HEK293 (cell line): ENCODE results near the gene TTBK1.

Source experiments
- CTCF ChIP-seq: fragments of 450-650 bp; formaldehyde crosslinking; IDR thresholded peaks from 2 replicates; pipeline ENCODE4 v1.5.1; 2016; ENCODE audit warnings: missing biosample characterization, missing genetic modification characterization
- HOXA7 ChIP-seq: sonication (generic); formaldehyde crosslinking; IDR thresholded peaks from 2 replicates; pipeline ENCODE4 v1.8.1; 2022; ENCODE audit warnings: missing genetic modification reagents, borderline replicate concordance
- YY1 ChIP-seq: fragments of 450-650 bp; formaldehyde crosslinking; IDR thresholded peaks from 2 replicates; pipeline ENCODE4 v1.5.1; 2018; ENCODE audit warnings: missing biosample characterization, missing genetic modification characterization
- ZNF274 ChIP-seq, 2 experiments: fragments of 200-500 bp in 1 of 2; fragments of 450-650 bp in 1 of 2; sonication (Bioruptor generic) in 1 of 2; formaldehyde crosslinking in 1 of 2; IDR thresholded peaks; 2 replicates each; pipeline versions ENCODE4 v1.5.1 to v1.6.1; 2014 to 2016; ENCODE audit warnings: borderline replicate concordance in 1 of 2, inconsistent platforms in 1 of 2, low read length in 1 of 2, missing biosample characterization in 1 of 2, missing genetic modification characterization in 1 of 2
- ZNF433 ChIP-seq: fragments of 450-650 bp; formaldehyde crosslinking; IDR thresholded peaks from 2 replicates; pipeline ENCODE4 v1.5.1; 2016; ENCODE audit warnings: missing biosample characterization, missing genetic modification characterization, low read depth
- ZNF677 ChIP-seq: fragments of 450-650 bp; IDR thresholded peaks from 2 replicates; pipeline ENCODE4 v1.5.0; 2018; ENCODE audit warnings: missing biosample characterization, mild to moderate bottlenecking, missing genetic modification characterization, moderate library complexity

GRCh38 chr6:43271944-43272343, 28.7 kb downstream of the TTBK1 start:
- TF ChIP-seq ZNF677 (tag by site-specific recombination): no peak
- TF ChIP-seq CTCF (tag by site-specific recombination): no peak
- no peak for TF ChIP-seq YY1 (tag by site-specific recombination)
- no peak for TF ChIP-seq HOXA7 (CRISPR knock-in tag)
- TF ChIP-seq ZNF274 (IDR thresholded peaks at IDR 0.05; ENCODE audit: low read length): no peak
- TF ChIP-seq ZNF274 (tag by site-specific recombination; IDR thresholded peaks at IDR 0.05; ENCODE audit: borderline replicate concordance): no peak
- no peak for TF ChIP-seq ZNF433 (tag by site-specific recombination)
